ENCODE measurements around the gene SLC6A16. TPM values are rescaled to one million over a fixed set of nuclear protein-coding genes. Genes with fewer than 3 reads are reported as not detected.

The SLC6A16 gene
- total RNA-seq, 1 experiment from 2014 or later: 3.2 TPM

DNA sequence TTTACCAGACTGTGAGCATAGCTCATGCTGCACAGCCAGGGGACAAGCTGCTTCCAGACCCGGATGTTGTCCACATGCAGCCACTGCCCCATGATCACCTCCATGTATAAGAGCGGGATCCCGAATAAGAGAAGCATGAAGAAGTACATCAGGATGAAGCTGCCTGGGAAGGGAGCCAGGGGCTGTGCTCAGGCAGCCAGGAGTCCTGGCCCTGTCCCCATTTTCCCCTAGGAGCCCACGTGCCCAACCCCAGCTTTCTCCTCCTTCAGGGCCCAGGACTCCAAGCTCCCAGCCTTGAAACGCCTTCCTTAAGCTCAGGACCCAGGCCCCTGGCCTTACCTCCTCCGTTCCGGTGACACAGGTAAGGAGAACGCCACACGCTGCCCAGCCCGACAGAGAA, 69.3 kb downstream of the SLC6A16 start:
- no peak overlapping the region for H3K4me3 Mint-ChIP-seq
- no CpG with 5 or more reads among the region's 10 CpGs for WGBS (ENCODE audit: extremely low coverage, insufficient read length, low lambda C conversion rate)

More for the DNA sequence above, 69.3 kb downstream of the SLC6A16 start:
- Mint-ChIP-seq H3K36me3 (ENCODE audit: insufficient read depth in 1 of 3, low read depth in 3 of 3) (no peaks in the 10 kb centered on the region; a peak in 1 of 7 replicates), H3K27ac (no peak overlapping the region), H3K4me1 (peaks cover 0 to 6% of the 10 kb centered on the region in 2 experiments; a peak in 2 of 4 replicates), H3K27me3 (ENCODE audit: low read depth) (peaks cover 37% of the 10 kb centered on the region), H3K9me3 (peaks cover 13 to 21% of the 10 kb centered on the region in 2 experiments)
- H2BK20ac ChIP-seq (ENCODE audit: low read depth, low read length, poor library complexity, severe bottlenecking): no peak overlapping the region
- H3K9me3 ChIP-seq (ENCODE audit: control insufficient read depth, low read depth, low read length): no peaks in the 10 kb centered on the region
- H3K56ac ChIP-seq (ENCODE audit: insufficient read length, low read depth, low read length): no peak overlapping the region
- H4K8ac ChIP-seq (replicated peaks; ENCODE audit: insufficient read length, low read depth, low read length): no peak overlapping the region
- H3K23me2 ChIP-seq (ENCODE audit: insufficient read length, low read depth, low read length, poor library complexity, severe bottlenecking): no peaks in the 10 kb centered on the region
- H3K4ac ChIP-seq (ENCODE audit: low read depth, low read length): no peak overlapping the region
- no peak overlapping the region for H3K27ac ChIP-seq (ENCODE audit: insufficient read length, low read depth, low read length)
- DNase-seq: no peak
- no peaks in the 10 kb centered on the region for H3K79me1 ChIP-seq (ENCODE audit: insufficient read depth, low read depth, low read length, poor library complexity, severe bottlenecking)
- no peak overlapping the region for H3K14ac ChIP-seq (ENCODE audit: insufficient read depth, low read length)
- H2BK120ac ChIP-seq (ENCODE audit: low read depth, low read length, poor library complexity, severe bottlenecking): no peak overlapping the region
- TF ChIP-seq, protein P1, sequence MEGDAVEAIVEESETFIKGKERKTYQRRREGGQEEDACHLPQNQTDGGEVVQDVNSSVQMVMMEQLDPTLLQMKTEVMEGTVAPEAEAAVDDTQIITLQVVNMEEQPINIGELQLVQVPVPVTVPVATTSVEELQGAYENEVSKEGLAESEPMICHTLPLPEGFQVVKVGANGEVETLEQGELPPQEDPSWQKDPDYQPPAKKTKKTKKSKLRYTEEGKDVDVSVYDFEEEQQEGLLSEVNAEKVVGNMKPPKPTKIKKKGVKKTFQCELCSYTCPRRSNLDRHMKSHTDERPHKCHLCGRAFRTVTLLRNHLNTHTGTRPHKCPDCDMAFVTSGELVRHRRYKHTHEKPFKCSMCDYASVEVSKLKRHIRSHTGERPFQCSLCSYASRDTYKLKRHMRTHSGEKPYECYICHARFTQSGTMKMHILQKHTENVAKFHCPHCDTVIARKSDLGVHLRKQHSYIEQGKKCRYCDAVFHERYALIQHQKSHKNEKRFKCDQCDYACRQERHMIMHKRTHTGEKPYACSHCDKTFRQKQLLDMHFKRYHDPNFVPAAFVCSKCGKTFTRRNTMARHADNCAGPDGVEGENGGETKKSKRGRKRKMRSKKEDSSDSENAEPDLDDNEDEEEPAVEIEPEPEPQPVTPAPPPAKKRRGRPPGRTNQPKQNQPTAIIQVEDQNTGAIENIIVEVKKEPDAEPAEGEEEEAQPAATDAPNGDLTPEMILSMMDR (conservative IDR thresholded peaks at IDR 0.05): no peak
- no peak overlapping the region for H2BK15ac ChIP-seq (ENCODE audit: low read depth, low read length)
- no peaks in the 10 kb centered on the region for H3K4me1 ChIP-seq (ENCODE audit: insufficient read depth, low read length)
- H3K18ac ChIP-seq (ENCODE audit: insufficient read length, low read depth, low read length): no peak overlapping the region
- no peak overlapping the region for H3T11ph ChIP-seq (ENCODE audit: low read length)
- no peak overlapping the region for H2BK12ac ChIP-seq (ENCODE audit: insufficient read length, low read depth, low read length)
- no peaks in the 10 kb centered on the region for H3K79me2 ChIP-seq (ENCODE audit: insufficient read depth, low read length)
- H4K5ac ChIP-seq (ENCODE audit: insufficient read length, low read depth, low read length): no peak overlapping the region
- no peak overlapping the region for H4K91ac ChIP-seq (ENCODE audit: insufficient read length, low read depth, low read length)
- no peak overlapping the region for H2BK5ac ChIP-seq (ENCODE audit: insufficient read length, low read length)
- H3K27me3 ChIP-seq (ENCODE audit: insufficient read depth, low read length): no peaks in the 10 kb centered on the region
- H2AFZ ChIP-seq (ENCODE audit: low read length): no peak overlapping the region
- no peak overlapping the region for H3K4me2 ChIP-seq (ENCODE audit: insufficient read depth, insufficient read length, low read length)
- H4K20me1 ChIP-seq (ENCODE audit: control insufficient read depth, insufficient read depth, insufficient read length): no peaks in the 10 kb centered on the region
- H3K9ac ChIP-seq (ENCODE audit: extremely low read depth, insufficient read length, low read length): no peak overlapping the region
- H2AK5ac ChIP-seq (ENCODE audit: insufficient read length, low read length): no peak overlapping the region
- H3K23ac ChIP-seq (ENCODE audit: insufficient read length, low read depth, low read length): no peak overlapping the region
